ENCODE data around the gene LDLRAD4.

The LDLRAD4 gene

GRCh38 chr18:13501891-13502290, 283.3 kb downstream of the LDLRAD4 start:
- DNase-seq = no peak

DNA sequence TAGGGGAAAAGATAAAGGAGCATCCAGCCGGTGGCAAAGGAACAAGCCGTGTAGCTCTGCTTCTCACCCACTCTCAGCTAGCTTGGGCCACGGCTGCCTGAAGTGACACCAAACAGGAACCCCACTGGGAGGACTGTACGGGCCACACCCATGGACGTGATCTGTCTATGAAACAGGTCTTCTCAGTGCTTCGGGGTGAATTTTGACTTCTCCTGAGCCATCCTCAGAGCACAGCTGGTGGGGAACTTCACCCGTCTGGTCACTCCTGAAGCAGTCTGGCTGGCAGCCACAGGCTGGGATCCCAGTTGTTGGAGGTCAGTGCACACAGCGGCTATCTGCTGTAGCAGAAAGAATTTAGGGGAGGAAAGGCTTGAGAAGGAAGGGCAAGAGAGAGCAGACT, 284.0 kb downstream of the LDLRAD4 start:
- no peak for DNase-seq

- no peak for DNase-seq
These were observed 285.3 kb downstream of the LDLRAD4 start for GRCh38 chr18:13503836-13504235.

DNA sequence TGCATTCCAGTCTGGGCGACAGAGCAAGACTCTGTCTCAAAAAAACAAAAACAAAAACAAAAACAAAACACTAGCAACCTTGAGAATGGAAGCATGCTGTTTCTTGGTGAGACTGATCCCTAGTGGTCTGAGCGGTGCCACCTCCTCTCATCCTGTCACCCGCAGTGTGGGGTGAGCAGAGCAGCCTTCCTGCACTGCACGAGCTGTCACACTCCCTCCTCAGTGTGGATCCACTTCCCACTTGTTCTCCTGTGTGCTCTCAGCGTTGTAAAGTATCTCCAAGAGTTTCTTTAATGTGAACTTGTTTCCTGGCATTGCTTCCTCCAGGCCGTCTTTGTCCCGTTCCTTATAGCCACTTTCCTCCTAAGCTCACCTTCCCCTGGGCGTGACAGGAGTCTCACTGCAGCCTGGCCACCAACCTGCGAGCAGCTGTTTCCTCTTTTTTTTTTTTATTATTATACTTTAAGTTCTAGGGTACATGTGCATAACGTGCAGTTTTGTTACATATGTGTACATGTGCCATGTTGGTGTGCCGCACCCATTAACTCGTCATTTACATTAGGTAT, 287.3 kb downstream of the LDLRAD4 start:
- no peak for DNase-seq

GRCh38 chr18:13510594-13510993, 292.0 kb downstream of the LDLRAD4 start:
- DNase-seq = no peak

DNA sequence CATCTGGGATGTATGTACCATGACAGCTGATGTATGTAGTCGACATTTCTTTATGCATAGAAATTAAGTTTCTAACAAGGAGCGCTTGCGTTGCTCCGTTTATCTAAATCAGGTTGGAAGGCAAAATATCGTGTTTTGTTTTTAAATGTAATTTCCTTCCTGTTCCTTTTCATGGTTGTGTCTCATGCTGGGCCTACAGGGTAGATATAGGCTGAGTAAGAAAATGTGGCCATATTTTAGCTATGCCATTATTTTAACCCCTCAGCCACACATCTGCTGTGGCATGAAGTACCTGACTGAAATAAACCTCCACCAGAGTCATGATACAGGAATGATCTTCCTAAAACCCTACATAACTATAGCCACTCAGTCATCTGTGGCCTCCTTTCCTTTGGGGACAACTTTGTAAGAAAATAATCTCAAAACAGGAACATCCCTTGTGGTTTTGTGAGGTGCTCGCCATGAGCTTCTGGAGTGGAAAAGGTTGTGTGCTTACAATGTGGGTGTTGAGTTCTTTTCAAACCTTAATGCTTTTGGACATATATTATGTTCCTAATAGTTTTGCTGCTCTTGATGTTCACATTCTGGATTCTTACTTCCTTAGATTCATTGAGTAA, 293.5 kb downstream of the LDLRAD4 start:
- DNase-seq = no peak

GRCh38 chr18:13513021-13513420, 294.5 kb downstream of the LDLRAD4 start:
- DNase-seq = no peak

- no peak for DNase-seq
These were observed 294.9 kb downstream of the LDLRAD4 start for GRCh38 chr18:13513481-13513880.

DNA sequence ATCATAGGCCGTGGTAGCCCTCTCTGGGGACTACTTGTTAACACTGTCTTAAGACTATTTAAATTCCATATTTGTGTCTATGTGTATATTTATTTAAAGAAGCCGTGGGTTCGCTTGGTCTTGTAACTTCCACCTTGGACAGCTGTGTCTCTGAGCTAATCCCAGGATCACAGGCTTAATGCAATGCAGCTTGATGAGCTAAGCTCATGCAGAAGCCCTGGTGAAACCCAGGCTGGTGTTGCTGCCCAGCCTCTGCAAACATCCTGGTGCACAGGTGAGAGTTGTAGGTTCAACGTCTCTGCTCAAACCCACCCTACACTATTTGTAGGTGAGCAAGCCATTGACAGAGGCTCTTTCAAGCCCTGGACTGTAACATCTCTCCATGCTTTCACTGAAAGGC, 296.0 kb downstream of the LDLRAD4 start:
- DNase-seq = no peak

- no peak for DNase-seq
These were observed 298.3 kb downstream of the LDLRAD4 start for GRCh38 chr18:13516855-13517254.

- DNase-seq = no peak
These were observed 298.8 kb downstream of the LDLRAD4 start for GRCh38 chr18:13517369-13517768.

DNA sequence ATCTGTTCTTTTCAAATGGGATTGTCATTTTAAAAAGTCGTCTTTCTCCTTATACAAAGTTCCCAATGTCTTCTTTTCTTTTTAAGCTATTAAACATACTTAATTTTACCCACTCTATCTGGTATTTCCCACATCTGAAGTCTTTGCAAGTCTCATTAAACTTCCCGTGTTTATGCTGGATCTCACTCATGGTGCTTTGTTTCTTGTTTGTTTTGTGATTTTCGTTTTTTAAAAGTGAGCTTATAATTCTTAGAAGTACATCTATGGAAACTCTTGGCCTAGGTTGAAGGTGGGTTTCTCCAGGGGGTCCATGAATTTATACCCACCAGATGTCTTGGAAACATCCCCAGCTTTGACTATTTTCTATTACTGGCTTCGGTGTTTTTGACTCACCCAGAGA, 299.8 kb downstream of the LDLRAD4 start:
- no peak for DNase-seq

GRCh38 chr18:13520306-13520705, 301.7 kb downstream of the LDLRAD4 start:
- no peak for DNase-seq

GRCh38 chr18:13520741-13521140, 302.2 kb downstream of the LDLRAD4 start:
- no peak for DNase-seq

- no peak for DNase-seq
These were observed 302.9 kb downstream of the LDLRAD4 start for GRCh38 chr18:13521418-13521817.

- no peak for DNase-seq
These were observed 303.7 kb downstream of the LDLRAD4 start for GRCh38 chr18:13522256-13522655.

DNA sequence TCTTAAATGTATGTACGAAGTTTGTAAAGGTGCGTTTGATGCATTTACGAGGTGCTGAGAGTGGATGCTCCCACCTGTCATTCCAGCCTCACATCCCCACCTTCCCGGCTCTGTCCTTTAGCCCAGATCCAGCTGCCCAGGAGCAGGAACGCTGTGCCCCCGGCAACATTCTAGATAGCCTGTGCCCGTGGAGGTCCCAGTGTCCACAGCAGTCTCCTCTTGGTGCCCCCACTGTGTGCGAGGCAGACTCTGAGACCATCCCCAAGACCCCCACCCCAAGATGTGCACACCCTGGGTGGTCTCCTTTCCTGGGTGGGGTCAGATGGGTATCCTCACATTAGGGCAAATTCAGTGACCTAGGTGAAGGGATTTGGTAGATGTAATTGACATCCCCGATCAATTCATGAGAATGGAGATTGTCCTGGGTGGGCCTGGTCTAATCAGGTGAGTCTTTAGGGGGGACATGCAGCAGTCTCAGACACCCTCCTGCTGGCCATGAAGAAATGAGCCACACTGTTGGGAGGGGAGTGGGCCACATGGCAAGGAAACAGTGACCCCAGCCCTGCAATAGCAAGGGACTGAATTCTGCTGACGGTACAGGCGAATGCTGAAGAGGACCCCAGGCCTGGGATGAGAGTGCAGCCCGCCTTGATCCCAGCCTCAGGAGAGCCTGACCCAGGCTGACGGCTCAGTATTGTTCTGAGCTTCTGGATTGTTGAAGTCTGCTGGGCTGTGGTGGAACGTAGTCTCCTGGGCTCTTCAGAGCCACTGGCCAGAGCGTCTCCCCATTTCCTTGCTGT, 304.5 kb downstream of the LDLRAD4 start:
- no peak for DNase-seq

- no peak for DNase-seq
These were observed 305.5 kb downstream of the LDLRAD4 start for GRCh38 chr18:13524054-13524453.

DNA sequence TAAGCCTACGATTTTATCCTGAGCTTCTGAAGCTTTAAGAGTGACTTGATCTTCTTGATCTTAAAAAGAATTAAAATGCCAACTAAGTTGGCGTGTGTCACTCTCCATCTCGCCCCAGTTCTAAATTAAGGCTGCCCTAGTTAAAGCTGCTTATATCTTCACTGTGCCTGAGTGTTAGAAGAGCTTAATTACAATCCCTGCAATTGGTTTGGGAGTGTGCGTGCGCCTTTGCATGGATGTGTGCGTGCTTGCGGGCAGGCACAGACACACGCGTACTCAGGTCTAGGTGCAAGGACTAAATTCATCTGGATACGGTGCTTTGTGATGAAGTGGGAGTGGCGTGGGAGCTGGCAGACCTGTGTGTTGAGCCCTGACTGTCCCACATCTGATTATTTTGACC, 306.3 kb downstream of the LDLRAD4 start:
- DNase-seq = no peak

GRCh38 chr18:13525381-13526029, 306.9 kb downstream of the LDLRAD4 start:
- peak; percentile 22 for DNase-seq

GRCh38 chr18:13526519-13526918, 308.0 kb downstream of the LDLRAD4 start:
- no peak for DNase-seq

DNA sequence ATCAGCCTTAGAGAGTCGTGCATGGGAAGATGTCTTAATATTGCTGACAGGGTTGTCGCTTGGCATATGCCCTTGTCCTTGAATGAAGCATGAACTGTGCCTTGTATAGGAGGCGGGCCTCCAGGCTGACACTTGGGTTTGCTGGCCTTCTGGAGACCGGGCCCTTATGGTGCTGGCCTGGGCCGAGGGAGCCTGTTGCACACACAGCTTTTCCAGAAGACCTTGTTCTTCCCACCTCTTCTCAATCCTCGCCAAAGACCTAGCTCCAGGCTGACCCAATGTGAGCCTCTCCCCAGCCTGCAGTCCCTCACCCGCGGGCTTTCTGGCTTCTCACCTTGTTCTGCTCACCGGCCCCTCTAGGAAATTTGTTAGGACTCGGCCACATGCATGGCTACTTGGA, 308.7 kb downstream of the LDLRAD4 start:
- DNase-seq = no peak

GRCh38 chr18:13527730-13528129, 309.2 kb downstream of the LDLRAD4 start:
- DNase-seq = no peak

Data from COR-L47 (cell line).